ENCODE measurements around the gene SLC25A1.
"Not testable (repeated sequence)": the region's sequence is repeated elsewhere in the genome, so short reads cannot be mapped to it uniquely, and the experiment has no call there.

Gene SLC25A1

GRCh38 chr22:19167106-19167869 lies 11.2 kb downstream of the SLC25A1 start:
- no peak overlapping the region for H3K4me3 ChIP-seq (ENCODE audit: low read depth in 1 of 2, low read length in 1 of 2)
- H3K4me1 ChIP-seq (ENCODE audit: control insufficient read depth in 1 of 2, insufficient read depth in 1 of 2, low read depth in 1 of 2, low read length in 1 of 2), result peaks cover 16% of the 10 kb centered on the region in 2 experiments
- TF ChIP-seq CTCF (IDR thresholded peaks at IDR 0.05), result no peak
- H3K27ac ChIP-seq, result no peak overlapping the region
- no peaks in the 10 kb centered on the region for H3K9me3 ChIP-seq
- H3K27me3 ChIP-seq, result peaks cover 70% of the 10 kb centered on the region
- no peaks in the 10 kb centered on the region for H3K36me3 ChIP-seq

GRCh38 chr22:19166421-19166820 lies 12.1 kb downstream of the SLC25A1 start:
- Histone ChIP-seq H3K9me3 (no peaks in the 10 kb centered on the region), H3K27ac (no peak overlapping the region), H3K36me3 (no peaks in the 10 kb centered on the region), H3K4me1 (ENCODE audit: control insufficient read depth in 1 of 2, insufficient read depth in 1 of 2, low read depth in 1 of 2, low read length in 1 of 2) (peaks cover 9% of the 10 kb centered on the region in 2 experiments), H3K27me3 (peaks cover 78% of the 10 kb centered on the region), H3K4me3 (ENCODE audit: low read depth in 1 of 2, low read length in 1 of 2) (no peak overlapping the region)
- no peak for TF ChIP-seq CTCF (IDR thresholded peaks at IDR 0.05)

DNA sequence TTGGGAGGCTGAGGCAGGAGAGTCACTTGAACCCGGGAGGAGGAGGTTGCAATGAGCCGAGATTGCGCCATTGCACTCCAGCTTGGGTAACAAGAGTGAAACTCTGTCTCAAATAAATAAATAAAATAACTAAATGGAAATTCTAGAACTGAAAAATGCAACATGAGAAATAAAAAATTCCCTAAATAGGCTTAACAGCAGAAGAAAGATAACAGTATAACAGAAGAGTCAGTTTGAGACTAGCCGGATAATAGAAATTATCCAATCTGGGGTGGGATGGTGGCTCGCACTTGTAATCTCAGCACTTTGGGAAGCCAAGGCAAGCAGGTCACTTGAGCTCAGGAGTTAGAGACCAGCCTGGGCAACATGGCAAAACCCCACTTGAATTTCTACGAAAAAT lies 14.1 kb downstream of the SLC25A1 start:
- H3K4me3 ChIP-seq (ENCODE audit: low read depth in 1 of 2, low read length in 1 of 2), result no peak overlapping the region
- peaks cover 68% of the 10 kb centered on the region for H3K27me3 ChIP-seq
- no peaks in the 10 kb centered on the region for H3K9me3 ChIP-seq
- H3K36me3 ChIP-seq, result no peaks in the 10 kb centered on the region
- no peak for TF ChIP-seq CTCF (IDR thresholded peaks at IDR 0.05)
- H3K4me1 ChIP-seq (ENCODE audit: control insufficient read depth in 1 of 2, insufficient read depth in 1 of 2, low read depth in 1 of 2, low read length in 1 of 2), result no peaks in the 10 kb centered on the region
- H3K27ac ChIP-seq, result no peak overlapping the region

- H3K27ac ChIP-seq; H3K4me1 ChIP-seq (ENCODE audit: control insufficient read depth in 1 of 2, insufficient read depth in 1 of 2, low read depth in 1 of 2, low read length in 1 of 2); H3K9me3 ChIP-seq; H3K36me3 ChIP-seq; H3K4me3 ChIP-seq (ENCODE audit: low read depth in 1 of 2, low read length in 1 of 2): not testable (repeated sequence)
- H3K27me3 ChIP-seq, result peaks cover 55% of the 10 kb centered on the region
Observed at GRCh38 chr22:19158649-19159048, 19.9 kb downstream of the SLC25A1 start.

- H3K27ac ChIP-seq; H3K4me1 ChIP-seq (ENCODE audit: control insufficient read depth in 1 of 2, insufficient read depth in 1 of 2, low read depth in 1 of 2, low read length in 1 of 2); H3K4me3 ChIP-seq (ENCODE audit: low read depth in 1 of 2, low read length in 1 of 2); H3K36me3 ChIP-seq; H3K9me3 ChIP-seq: not testable (repeated sequence)
- H3K27me3 ChIP-seq, result peaks cover 65% of the 10 kb centered on the region
Observed at GRCh38 chr22:19156109-19156508, 22.4 kb downstream of the SLC25A1 start.

DNA sequence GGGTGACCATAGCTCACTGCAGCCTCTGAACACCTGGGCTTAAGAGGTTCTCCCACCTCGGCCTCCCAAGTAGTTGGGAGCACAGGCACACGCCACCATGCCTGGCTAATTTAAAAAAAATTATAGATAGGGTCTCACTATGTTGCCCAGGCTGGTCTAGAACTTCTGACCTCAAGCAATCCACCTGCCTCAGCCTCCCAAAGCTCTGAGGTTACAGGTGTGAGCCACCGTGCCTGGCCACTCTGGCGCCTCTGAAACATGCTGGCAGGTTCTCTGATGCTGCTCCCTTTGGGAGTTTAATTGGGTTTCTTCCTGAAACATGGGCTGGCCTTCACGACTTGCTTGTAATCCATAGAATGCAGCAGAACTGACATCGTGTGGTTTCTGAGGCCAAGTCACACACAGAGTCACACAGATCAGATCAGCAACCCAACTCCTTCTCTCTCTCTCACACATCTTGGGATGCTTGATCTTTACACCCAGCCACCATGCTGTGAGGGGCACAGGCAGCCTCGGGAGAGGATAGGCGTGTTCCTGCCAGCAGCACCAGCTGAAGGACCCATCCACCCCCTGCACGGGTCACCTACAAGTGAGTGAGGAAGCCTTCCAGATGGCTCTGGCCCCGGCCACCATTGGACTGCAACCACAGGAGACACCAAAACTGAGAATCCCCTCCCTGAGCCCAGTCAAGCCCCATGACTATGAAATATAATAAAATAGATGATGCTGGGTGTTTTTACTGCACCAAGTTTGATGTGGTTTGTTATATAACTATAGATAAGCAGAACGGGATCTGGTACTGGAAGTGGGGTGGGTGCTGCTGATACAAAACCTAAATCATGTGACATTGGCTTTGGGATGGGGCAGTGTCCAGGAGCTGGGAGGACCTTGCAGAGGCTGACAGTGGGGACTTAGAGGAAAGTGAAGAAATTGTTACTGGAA lies 25.3 kb downstream of the SLC25A1 start:
- Histone ChIP-seq H3K27me3 (peaks cover 88% of the 10 kb centered on the region), H3K4me1 (ENCODE audit: control insufficient read depth in 1 of 2, insufficient read depth in 1 of 2, low read depth in 1 of 2, low read length in 1 of 2) (peaks cover 7 to 18% of the 10 kb centered on the region in 2 experiments), H3K36me3 (no peaks in the 10 kb centered on the region), H3K27ac (no peak overlapping the region), H3K9me3 (no peaks in the 10 kb centered on the region), H3K4me3 (ENCODE audit: low read depth in 1 of 2, low read length in 1 of 2) (no peak overlapping the region)
- no peak for TF ChIP-seq CTCF (IDR thresholded peaks at IDR 0.05)
